SK-MEL-5 (cell line): ENCODE data around the gene CRIP2. TPM values are rescaled to one million over a fixed set of nuclear protein-coding genes. Genes with fewer than 3 reads are reported as not detected.
A peak's percentile ranks its signal among the peaks of the same experiment; 100 is the strongest.

Experiments
- DNase-seq: peaks from one replicate; pipeline ENCODE4 v3.0.0-alpha.2; 2016; ENCODE audit warnings: low read depth, low spot score
- in situ Hi-C: cut with HindIII; loops from 2 replicates; pipeline ENCODE4 v1.10.0; 2016; ENCODE audit warnings: low sequenced_read_pairs, high pct_unique_total_duplicates, low pct_unique_long_range_greater_than_20kb
- polyA plus RNA-seq, 2 experiments: library from polyadenylated mRNA; depleted of rRNA; stranded (reverse); fragments of >200 nt; gene quantifications; 2 replicates each; pipeline ENCODE4 v1.2.3, GENCODE V29; 2015
- total RNA-seq: library from RNA; depleted of rRNA; stranded (reverse); fragments of >200 nt; shearing (Covaris generic); gene quantifications from 2 replicates; pipeline ENCODE4 v1.2.3, GENCODE V29; 2014; rRNA removed

CRIP2 gene
- total RNA-seq, result 0.80 and 0.87 TPM in 2 replicates
- polyA plus RNA-seq (2015; cell fraction: cytosol; rRNA removed), result 5.5 and 6.7 TPM in 2 replicates
- 1.2 and 3.5 TPM in 2 replicates for polyA plus RNA-seq (2015; cell fraction: nucleus; rRNA removed)

DNA sequence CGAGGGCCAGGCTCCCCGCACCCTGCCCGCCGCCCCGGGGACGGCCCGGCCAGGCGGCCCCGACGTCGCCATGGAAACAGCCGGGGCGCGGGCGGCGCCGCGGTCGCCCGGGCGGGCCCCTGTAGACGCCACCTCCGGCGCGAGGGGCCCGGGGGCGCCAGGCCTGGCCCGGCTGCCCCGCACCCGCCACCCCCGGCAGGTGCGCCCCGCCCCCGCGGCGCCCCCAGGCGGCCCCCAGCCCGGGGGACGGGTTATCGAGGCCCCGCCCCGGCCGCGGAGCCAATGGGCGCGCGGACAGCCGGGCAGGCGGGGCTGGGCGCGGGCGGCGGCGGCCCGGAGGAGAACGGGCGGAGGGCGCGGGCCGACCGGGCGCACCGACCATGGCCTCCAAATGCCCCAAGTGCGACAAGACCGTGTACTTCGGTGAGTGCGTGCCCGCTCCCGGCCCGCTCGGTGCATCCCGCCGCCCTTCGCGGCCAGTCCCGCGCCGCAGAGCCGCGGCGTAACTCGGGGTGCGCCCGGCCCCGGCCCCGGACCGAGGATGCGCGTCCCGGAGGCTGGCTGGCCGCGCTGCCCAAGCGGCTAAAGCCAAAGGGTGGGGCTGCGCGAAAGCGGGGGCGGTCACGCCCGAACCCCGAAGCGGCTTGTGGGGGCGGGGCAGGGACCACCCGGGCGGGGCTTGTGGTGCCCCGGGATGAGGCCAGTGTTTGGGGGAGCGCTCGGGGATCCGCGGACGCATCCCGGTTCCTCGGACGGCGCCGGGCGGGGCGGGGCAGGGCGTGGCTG, at the start of gene CRIP2:
Gene CRIP2 (plus strand): TSS at position 339 of the 786 bp plus-strand sequence. CDS start 42 bp downstream, at position 381.
- in situ Hi-C loops, result no loop called here
- peak; percentile 30 for DNase-seq

- in situ Hi-C loops, result no loop called here
- DNase-seq, result no peak
These were observed 49.8 kb upstream of the CRIP2 start for GRCh38 chr14:105424861-105425260.

GRCh38 chr14:105425823-105426247, 48.8 kb upstream of the CRIP2 start:
- in situ Hi-C loops, result no loop called here
- DNase-seq, result no peak

GRCh38 chr14:105426416-105427130, 48.0 kb upstream of the CRIP2 start:
- in situ Hi-C loops, result no loop called here
- no peak for DNase-seq

DNA sequence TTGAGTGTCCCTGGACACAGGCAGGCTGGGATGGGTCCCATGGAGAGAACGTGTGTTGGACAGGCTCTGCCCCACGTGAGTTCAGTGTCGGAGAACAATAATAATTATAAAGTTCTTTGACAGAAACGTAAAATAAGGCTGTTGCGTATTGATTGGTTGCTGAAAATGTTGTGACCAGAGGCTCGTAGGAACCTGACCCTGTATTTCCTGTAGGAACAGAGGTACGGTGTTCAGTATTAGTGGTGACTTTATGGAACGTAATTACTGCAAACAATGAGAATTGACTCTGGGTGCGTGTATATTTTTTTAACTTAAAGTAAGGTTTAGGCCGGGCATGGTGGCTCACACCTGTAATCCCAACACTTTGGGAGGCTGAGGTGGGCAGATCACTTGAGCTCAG, 47.2 kb upstream of the CRIP2 start:
- in situ Hi-C loops, result no loop called here

GRCh38 chr14:105427936-105428485, 46.6 kb upstream of the CRIP2 start:
- in situ Hi-C loops, result no loop called here
- DNase-seq, result no peak

More for the DNA sequence above, 47.2 kb upstream of the CRIP2 start:
- no peak for DNase-seq

DNA sequence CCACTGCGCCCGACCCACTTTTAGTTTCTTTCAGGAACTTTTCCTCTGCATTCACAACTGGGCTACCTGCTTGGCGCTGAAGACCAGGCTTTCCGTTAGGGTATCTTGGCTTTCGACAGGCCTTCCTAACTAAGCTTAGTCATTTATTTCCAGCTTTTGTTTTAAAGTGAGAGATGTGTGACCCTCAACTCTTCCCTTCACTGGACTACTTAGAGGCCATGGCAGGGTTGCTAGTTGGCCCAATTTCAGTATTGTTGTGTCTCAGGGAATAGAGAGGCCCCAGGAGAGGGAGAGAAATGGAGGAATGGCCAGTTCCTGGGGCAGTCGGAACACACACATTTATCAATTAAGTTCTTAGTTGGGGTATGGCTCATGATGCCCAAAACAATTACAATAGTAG, 44.6 kb upstream of the CRIP2 start:
- no peak for DNase-seq
- in situ Hi-C loops, result no loop called here

DNA sequence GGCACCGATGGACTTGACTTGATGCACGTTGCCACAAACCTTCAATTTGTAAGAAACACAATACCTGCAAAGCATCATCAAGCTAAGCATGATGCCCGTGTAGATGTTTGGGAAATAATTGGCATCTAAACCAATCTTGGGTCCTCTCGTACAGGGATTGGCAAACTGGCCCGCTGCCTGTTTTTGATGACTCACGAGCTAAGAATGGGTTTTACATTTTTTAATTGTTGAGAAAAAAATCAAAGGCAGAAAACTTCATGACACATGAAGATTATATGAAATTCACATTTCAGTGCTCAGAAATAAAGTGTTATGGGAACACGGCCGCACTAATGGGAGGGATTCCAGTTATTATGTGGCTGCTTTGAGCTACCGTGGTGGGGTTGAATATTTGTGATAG, 44.1 kb upstream of the CRIP2 start:
- DNase-seq, result no peak
- in situ Hi-C loops, result no loop called here

- in situ Hi-C loops, result no loop called here
- DNase-seq, result no peak
These were observed 43.4 kb upstream of the CRIP2 start for GRCh38 chr14:105431256-105431655.

DNA sequence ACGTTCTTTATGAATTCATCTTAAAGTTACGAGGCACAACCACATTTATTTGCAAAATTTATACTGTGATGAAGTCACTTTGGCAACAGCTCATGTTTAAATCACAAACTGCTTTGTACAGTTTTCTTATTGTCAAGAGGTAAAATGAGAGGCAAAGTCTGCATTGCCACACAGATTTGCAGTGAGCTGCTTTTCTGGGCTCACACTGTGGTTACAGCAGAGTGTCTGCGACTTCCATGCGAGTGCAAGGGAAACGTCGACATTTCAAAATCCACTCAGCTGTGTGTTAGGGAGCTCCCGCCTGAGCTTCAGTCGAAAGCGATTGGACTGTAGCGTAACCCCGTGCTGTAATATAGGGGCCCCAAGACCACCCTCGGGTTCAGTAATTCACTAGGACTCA, 42.0 kb upstream of the CRIP2 start:
- in situ Hi-C loops, result no loop called here
- no peak for DNase-seq

DNA sequence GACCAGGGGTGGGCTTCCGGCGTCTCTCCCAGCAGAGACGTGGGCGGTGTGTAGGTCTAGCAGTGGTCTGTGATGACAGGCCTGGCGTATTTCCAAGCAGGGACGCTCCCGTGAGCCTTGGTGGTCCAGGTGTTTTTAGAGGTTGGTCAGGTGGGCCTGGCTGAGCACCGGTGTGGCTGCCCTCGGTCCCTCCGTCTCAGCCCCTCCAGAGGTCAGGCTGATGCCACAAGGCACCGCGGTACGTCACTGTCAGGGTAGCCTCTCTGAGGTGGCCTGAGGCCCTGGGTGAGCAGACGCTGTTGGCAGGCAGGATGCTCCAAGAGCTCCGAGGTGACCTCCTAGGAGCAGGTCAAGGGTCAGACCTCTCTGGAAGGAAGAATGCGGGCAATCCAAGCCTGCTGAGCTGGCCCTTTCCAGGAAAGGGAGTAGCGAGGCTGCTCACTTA, 41.4 kb upstream of the CRIP2 start:
- in situ Hi-C loops, result no loop called here
- DNase-seq, result no peak

- no peak for DNase-seq
- in situ Hi-C loops, result no loop called here
These were observed 38.2 kb upstream of the CRIP2 start for GRCh38 chr14:105436402-105436801.

DNA sequence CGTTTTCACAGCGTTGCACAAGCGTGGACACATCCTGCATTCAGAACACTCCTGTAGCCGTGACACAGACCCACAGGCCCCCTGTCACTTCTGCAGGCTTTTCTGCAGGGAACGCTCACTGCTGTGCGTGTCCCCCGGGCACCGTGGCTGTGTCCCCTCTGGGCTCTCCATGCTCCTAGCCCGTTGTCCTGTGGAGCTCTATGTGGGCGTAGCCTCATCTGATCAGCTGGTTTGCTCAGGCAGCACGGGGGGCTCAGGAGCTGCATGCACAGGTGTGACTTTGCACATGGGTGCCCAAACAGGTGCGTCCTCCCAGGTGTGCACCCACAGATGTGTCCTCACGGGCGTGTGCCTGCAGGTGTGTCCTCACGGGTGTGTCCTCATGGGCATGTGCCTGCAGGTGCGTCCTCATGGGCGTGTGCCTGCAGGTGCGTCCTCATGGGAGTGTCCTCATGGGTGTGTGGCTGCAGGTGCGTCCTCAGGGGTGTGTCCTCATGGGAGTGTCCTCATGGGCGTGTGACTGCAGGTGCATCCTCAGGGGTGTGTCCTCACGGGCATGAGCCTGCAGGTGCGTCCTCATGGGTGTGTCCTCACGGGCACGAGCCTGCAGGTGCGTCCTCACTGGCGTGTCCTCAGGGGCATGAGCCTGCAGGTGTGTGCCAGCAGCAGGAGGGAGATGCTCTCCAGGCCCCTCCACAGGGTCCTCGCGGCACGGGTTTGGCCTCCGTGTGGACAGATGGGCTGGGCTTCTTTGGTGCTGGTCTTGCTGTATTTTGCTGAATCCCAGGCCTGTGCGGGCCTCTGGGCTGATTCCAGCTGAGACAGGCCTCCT, 37.5 kb upstream of the CRIP2 start:
- no peak for DNase-seq
- in situ Hi-C loops, result no loop called here

GRCh38 chr14:105437723-105438500, 36.7 kb upstream of the CRIP2 start:
- in situ Hi-C loops, result no loop called here
- no peak for DNase-seq

DNA sequence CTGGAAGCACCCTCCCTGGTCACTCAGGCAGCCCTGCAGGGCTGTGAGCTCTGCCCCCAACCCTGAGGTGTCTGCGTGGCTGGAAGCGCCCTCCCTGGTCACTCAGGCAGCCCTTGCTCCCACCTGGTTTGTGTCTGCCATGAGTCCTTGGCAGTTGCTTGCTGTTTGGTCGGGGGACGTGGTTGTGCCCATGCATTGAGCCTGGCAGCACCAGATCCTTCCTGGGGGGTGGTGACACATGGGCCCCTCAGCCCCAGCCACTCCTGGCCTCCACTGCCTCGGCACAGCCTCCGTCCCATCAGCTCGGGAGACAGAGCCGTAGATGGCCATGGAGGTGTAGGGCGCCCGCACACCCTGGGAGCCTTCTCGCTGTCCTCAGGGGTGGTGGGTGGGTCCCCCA, 35.4 kb upstream of the CRIP2 start:
- DNase-seq, result no peak
- in situ Hi-C loops, result no loop called here

DNA sequence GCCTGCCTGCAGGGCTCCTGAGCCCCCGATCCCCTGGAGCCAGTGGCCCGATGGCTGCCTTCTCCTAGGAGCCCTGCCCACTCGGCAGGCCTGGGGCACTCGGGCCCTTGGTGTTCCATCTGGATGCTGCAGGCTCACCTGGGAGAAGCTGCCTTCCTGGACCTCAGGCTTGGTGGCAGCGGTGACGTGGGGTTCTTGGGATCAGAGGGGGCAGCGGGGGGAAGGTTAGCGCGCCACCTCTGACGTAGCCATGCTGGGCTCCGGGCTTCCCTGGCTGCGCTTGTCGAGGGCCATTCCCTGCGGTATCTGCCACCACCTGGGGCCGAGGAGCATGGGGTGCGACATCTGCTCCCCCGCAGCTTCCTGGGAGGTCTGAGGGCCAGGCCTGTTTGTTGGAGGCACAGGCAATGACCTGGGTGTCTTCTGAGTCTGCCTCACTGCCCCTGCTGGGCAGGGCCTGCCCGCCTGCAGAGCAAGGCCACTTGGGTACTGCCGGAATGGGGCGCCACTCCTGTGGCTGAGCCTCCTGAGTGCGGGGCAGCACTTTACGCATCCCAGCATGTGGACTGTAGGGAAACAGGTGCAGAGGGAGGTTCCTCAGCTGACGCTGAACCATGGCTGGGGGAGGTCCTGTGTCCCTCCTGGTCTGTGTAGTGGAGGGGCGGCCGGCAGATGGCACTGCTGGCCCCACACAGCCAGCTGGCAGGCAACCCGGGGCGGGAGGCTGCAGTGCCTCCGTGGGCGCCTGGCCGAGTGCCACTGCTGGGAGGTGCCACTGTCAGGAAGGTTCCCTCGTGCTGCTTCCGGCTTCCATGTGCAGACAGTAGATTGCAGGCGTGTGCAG, 34.7 kb upstream of the CRIP2 start:
- in situ Hi-C loops, result no loop called here
- peak; percentile 52 for DNase-seq
